ENCODE data around the gene TPCN2. TPM values are rescaled to one million over a fixed set of nuclear protein-coding genes. Genes with fewer than 3 reads are reported as not detected.
"Not testable (repeated sequence)": the region's sequence is repeated elsewhere in the genome, so short reads cannot be mapped to it uniquely, and the experiment has no call there.

The TPCN2 gene
- total RNA-seq, 1 experiment from 2014 or later: 7.1 TPM

DNA sequence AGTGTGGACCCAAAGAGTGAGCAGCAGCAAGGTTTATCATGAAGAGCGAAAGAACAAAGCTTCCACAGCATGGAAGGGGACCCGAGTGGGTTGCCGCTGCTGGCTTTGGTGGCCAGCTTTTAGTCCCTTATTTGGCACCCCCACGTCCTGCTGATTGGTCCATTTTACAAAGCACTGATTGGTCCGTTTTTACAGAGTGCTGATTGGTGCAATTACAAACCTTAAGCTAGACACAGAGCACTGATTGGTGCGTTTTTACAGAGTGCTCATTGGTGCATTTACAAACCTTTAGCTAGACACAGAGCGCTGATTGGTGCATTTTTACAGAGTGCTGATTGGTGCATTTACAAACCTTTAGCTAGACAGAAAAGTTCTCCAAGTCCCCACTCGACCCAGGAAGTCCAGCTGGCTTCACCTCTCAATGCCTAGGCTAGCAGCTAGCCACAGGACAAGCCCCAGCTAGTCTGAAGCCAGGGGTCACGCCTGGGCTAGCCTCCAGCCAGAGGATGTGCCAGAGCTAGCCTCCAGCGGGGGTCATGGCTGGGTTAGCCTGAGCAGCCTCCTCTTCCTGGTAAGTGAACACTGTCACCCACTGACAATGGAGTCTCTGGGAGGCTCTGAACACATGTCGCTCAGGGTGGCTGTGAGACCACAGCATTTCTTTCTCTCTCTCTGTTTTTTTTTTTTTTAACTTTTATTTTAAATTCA is 100.8 kb downstream of the TPCN2 start:
- not testable (repeated sequence) for DNase-seq (ENCODE audit: low read depth)

DNA sequence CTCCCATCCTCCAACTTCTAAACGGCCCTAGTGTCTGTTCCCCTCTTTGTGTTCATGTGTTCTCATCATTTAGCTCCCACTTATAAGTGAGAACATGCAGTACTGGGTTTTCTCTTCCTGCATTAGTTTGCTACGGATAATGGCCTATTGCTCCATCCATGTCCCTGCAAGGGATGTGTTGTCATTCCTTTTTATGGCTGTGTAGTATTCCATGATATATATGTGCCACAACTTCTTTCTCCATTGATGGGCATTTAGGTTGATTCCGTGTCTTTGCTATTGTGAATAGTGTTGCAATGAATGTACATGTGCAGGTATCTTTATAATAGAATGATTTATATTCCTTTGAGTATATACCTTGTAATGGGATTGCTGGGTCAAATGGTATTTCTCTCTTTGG is 101.4 kb downstream of the TPCN2 start:
- DNase-seq (ENCODE audit: low read depth): no peak

DNA sequence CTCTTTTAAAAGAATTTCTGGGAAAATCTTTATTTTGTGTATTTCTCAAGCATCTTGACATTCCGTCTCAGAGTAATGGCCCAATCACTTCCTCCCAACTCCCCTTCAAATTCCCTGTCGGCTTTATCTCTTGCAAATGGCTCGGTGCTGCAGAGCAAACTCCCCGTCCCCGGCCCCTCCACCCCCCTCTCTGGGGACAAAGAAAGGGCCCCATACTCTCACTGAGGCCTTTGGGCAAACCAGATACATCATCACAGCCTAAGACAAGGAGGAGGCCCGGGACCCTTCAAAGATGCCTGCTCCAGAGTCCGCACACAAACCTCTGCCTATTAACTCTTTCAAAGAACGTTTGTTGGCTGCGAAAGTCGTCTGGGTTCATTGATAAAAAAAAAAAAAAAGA is 103.1 kb downstream of the TPCN2 start:
- no peak for DNase-seq (ENCODE audit: low read depth)

DNA sequence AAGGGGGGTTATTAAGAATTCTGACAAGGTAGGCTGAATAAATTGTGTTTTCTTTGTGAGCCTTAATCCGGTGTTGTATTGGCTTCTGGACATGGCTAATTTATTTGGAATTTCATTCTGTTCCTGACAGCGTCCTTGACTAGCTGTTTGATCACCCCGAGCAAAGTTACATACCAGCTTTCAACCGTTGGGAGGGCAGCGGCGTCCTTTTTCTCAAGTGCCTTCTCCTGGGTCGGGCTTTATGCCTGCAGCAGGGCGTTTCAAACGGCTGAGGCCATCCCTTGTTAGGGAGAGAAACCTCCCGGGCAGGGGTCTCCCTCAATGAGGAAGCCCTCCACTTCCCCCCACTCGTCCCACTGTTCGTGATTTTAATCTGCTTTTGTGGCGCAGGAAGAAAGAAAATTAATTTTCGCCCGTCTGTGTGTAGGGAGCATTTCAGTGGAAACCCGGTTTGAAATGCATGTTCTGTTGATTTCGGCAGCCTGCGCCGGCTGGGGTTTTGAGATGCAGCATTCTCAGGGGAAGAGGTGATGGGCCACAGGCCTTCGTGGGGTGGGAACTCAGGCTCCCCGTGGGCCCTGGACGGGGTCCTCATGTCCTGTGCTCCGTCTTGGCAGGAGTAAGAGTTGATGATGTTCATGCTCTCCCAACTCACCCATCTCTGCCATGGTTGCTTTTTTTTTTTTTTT is 104.1 kb downstream of the TPCN2 start:
- DNase-seq (ENCODE audit: low read depth): no peak

DNA sequence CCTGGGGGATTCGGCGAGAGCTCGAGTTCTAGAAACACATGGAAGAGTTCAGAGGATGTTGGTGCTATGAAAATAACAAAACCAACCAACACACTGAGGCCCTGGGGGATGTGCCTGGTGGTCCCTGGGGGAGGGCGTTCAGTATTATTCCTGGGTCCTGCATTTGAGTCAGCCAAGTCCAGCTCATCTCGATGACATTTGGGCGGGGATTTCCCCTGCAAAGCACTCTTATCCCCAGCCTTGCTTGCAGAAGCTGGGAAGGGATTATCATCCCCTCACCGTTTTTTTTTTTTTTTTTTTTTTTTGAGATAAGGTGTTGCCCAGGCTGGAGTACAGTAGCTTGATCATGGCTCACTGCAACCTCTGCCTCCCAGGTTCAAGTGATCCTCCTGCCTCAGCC is 104.9 kb downstream of the TPCN2 start:
- DNase-seq (ENCODE audit: low read depth): no peak

DNA sequence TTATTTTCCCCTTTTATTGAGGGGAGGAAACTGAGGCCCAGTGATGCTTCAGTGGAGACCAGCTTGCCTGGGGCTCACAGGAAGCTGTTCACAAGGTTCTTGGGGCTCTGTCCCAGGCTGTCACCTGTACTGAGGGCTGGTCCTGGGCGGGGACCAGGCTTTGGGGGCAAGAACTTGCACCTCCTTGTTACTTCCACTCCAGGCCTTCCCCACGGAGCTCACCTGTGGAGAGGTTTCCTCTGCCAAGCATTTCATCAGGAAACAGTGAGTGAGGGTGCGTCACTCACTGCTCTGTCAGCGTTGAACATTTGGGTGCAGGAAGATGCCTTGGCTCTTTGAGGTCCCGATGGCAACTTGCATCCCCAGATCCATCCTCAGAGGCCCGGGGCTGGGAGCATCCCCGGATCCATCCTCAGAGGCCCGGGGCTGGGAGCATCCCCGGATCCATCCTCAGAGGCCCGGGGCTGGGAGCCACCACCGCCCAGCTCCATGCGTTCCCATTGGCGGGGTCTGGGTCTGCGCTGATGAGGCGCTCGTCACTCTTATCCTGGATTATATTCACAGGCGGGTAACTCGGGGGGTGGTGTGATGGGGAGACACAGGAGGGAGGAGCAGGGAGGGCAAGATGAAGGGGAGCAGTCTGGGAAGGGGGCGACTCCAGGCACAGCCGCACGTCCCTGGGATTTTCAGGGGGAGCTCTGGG is 105.6 kb downstream of the TPCN2 start:
- DNase-seq (ENCODE audit: low read depth): no peak

DNA sequence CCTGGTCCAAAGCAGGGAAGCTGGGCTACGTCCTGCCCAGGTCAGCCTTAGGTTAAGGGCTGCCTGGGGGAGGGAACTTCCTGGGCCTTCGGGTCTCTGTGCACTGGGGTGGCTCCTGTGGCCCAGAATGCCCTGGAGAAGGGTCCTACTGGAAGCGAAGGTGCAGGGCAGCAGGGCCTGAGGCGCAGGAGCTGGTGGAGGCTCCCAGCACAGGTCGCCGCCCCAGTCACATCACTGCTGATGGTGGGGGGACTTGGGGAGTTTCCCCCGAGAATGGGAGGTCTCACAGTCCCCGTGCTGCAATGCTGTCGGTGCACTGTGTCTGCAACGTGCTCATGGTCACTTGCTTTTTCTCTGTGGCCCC is 106.2 kb downstream of the TPCN2 start:
- no peak for DNase-seq (ENCODE audit: low read depth)

DNA sequence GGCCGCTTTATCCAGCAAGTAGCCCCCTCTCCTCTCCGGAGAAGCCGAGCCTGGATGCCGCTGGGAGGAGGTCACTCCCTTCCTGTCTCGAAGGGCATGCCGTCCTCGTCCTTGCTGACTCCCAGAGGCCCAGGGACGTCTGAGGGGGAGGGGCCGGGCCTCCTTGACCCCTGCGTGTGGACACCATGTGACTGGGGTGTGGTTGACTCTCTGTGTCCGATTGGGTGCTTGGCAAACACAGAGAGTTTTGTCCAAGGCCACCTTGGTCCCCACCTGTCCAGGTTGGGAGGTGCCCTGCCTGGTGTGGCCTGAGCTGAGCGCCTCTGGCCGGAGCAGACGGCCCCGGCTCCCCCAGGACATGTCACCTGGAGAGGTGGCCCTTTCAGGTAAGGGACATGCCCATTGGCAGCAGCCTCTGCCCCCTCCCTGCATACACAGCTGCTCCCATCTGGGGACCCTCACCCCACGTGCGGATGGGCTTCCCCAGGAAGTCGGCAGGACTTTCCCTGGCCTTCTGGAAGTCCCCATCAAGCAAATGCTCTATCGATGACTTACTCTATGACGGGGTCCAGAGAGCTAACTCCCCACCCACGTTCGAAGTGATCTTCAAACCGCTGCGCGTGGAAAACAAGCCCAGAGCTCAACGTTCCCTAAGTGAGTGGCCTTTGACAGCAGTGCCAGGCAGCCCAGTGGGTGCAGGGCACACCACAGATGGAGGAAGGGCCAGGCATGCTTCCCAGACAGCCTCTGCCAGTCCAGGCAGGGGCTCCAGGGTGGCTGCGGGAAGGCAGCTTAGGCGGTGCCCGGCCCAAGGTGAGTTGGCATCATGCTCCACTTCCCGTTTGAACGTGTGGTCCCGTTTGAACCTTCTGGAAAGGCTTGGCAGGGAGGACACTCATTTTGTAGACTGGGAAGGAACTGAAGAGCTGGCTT is 106.8 kb downstream of the TPCN2 start, which contains the start of gene SMIM38:
TSS of gene SMIM38 (plus strand) at position 634 of the 933 bp plus-strand sequence. CDS start 1,912 bp downstream, outside the sequence.
- DNase-seq (ENCODE audit: low read depth): no peak

DNA sequence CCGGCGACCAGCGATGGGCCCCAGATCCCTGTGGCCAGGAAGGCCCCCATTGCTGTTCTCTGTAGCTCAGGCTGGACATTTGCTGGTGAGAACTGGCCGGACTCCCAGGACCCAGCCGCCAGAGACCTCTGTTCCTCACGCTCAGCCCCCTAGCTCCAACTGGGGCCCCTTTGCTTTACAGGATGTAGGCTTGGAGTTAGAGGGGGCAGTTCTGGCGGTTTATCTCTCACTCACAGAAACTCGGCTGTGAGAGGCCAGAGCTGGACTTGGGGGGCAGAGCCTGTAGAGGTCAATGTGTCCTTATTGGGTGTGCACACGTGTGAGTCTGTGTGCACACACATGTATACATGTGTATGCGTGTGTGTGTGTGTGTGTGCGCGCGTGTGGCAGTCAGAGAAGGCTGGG is 107.5 kb downstream of the TPCN2 start:
- no peak for DNase-seq (ENCODE audit: low read depth)

DNA sequence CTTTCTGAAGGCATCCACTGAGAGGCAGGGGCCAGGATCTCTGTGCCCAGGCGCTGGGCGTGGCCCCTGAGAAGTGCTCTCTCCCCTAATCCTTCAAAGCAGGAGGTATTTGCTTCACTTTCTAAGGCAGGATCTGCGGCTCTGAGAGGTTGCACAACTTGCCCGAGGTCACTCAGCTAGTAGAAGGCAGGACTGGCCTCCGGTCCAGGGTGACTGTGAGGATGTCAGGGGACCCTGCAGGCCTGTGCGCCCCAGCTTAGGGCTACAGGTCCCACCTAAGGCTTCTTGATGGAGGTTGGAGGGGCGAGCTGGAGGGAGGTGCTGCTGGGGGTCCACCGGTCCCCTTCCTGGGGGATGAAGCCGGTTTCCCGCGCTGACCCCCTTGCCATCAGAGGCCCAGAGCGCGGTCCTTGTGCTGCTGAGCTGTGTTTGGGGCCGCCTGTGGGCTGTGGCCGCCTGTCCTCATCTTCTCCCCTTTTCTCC is 108.0 kb downstream of the TPCN2 start:
- no peak for DNase-seq (ENCODE audit: low read depth)

DNA sequence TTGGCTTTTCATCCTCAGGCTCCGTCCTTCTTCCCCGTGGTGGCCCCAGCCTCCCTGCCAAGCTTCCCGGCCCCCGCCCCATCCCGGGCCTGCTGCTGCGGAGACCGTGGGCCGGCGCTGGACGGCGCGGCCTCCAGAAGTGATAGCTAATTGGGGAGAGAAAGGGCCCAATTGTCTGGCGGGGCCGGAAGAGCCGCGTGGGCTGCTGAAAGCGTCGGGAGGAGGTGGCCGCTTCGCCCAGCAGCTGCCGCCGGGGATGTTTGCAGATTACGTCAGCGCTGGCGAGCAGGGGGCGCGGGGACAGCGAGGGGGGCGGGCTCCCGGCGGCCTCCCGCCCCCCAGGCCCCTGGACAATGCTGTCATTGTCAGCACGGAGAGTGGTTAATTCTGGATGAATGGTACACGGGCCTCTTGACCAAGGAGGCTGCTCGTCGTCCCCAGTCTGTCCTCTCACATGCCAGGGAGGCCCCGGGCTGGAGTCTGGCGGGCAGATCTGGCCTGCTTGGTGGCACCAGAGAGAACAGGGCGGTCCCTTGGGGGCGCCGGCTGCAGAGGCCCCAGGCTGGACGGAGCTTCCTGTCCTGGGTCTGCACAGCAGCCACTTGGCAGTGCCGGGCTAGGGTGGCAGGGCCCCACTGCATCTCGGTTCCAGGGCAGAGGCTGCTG is 108.6 kb downstream of the TPCN2 start:
- peak; percentile 36 for DNase-seq (ENCODE audit: low read depth)

DNA sequence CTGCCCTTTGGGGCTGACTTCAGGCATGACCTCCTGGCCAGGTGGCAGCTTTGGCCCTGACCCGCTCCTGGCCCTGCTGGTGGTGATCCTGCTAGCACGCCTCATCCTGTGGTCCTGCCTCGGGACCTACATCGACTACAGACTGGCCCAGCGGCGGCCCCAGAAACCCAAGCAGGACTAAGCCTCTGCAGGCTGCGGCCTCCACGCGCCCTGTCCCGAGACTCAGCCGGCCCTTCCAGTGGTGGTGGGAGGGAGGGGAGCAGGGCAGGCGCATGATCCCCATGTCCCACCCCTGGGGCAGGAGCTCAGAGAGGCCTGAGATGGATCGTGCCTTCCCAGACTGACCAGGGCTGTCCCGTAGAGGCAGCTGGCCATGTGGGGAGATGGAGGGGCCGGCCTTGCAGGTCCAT is 109.1 kb downstream of the TPCN2 start:
- no peak for DNase-seq (ENCODE audit: low read depth)

DNA sequence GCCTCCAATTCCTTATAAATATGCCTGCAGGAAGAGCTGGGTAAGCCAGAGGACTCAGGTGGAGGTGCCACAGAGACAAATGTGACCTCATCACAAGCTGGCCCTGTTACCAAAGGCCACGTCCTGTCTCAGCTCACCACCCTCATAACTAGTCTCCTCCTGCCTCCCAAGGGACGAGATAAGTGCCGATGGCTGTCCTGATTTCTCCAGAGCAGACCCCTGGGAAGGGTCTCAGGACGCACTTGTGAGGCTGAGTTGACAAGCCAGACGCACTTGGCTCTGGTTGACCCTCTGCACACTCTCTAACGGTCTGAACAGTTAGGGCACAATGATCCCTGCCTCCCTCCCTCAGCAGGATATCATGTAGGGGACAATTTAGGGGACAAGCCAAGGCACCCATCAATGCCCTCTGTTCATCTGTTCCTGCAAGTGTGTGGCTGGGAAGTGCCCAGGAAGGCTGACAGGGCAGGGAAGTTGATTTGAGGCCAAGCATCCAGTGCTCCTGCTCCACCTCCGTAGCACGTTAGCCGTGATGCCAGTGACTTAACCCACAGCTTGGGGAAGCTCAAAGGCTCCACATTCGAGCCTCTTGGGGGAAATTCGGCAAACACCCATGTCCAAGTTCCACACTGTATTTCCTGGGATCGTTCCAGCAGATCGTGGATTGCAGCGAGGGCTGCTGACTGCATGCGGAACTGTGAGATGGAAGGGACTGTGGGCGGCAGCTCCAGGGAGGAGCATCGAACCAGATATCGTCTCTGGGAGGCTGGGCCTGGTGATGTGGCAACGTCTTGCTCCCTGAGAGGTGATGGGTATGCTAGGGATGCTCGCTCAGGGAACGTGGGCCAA is 109.8 kb downstream of the TPCN2 start:
- DNase-seq (ENCODE audit: low read depth): no peak

DNA sequence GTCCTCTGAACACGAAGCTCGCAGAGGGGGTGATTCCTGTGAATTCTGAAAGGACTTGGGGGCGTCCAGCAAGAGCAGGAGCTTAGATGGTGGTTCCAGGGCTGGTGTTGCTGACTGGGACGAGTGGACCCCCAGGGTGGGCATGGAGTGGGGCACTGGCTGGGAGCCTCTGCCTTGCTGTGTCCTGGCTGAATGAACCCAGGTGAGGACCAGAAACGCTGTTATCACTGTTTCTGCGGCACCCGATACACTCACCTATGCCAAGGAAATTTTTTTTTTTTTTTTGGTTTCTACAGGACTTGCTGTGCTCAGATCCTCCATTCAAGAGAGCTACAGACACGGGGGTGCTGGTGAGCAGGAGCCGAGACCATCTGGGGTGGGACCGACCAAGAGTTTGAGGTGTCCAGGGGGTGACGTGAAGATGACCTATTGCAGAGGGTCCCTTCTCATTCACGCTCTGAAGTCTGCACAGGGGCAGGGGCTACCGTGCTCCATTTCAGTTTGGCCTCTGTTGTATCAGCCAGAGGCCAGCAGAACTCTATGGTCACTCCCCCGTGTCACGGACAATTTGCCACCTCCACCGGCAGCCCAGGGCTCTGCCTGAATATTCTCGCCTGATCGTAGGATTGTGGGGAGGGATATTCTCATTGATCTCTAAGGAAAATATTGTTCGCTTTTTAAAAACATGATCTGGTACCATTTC is 110.6 kb downstream of the TPCN2 start:
- no peak for DNase-seq (ENCODE audit: low read depth)

DNA sequence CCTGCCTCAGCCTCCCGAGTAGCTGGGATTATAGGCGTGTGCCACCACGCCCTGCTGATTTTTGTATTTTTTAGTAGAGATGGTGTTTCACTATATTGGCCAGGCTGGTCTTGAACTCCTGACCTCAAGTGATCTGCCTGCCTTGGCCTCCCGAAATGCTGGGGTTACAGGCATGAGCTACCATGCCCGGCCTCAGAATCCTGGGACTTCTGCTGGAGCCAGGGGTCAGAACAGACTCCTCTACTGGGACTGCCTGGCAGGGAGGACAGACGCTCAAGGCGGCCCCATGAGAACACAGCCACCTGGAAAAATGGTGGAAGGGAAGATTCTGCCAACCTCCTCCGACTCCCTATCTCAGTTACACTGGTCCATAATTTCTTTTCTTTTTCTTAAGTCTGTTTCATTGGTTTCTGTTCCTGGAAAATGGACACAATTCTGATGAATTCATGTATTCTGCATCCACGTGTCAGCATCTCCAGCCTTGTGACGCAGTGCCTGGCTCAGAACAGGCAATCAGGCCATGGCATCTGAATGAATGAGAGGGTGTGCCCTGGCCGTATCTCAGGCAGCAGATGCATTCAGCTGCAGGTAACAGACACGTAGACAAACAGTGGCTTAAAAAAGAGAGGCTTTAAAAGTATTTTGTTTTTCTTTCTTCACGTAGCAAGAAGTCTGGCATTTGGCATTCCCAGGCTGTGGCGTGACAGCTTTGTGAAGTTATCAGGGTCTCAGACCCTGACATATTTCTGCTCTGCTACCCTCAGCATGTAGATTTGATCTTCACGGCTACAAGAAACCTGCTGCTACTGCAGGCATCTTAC is 111.8 kb downstream of the TPCN2 start:
- DNase-seq (ENCODE audit: low read depth): no peak

DNA sequence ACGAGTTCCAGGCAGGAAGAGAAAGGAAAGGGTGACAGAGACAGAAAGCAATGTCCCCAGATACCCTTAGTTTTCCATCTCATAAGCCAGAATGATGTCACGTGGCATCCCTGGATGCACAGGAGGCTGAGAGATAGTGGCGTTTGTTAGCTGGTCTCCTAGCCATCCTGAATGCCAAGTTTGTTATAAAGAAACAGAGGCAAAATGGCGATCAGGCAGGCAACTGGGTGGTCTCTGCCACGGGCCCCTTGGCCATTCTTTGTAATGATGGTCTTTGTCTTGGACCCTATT is 112.3 kb downstream of the TPCN2 start:
- no peak for DNase-seq (ENCODE audit: low read depth)

DNA sequence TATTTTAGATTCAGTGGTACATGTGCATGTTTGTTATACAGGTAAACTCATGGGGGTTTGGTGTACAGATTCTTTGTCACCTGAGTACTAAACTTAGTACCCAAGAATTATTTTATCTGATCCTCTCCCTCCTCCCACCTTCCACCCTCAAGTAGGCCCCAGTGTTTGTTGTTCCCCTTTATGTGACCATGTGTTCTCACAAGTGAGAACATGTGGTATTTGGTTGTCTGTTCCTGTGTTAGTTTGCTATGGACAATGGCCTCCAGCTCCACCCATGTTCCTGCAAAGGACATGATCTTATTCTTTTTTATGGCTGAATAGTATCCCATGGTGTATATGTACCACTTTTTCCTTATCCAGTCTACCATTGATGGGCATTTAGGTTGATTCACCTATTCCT is 113.8 kb downstream of the TPCN2 start:
- DNase-seq (ENCODE audit: low read depth): no peak

DNA sequence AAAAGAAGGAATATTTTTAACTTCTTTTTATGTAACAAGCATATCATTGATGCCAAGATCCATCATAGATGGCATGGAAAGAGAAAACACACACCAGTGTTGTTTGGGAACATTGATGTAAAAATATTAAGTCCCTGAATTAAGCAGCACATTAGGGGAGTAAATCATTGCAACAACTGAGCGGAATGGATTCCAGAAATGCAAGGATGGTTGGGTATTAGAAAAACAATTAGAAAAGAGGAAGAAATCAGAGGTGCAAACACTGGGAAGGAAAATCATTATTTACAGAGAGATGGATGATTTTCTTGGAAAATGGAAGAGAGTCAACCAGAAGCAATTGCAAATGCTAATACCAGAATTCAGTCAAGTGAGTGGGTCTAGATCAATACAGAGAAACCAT is 115.1 kb downstream of the TPCN2 start:
- no peak for DNase-seq (ENCODE audit: low read depth)

DNA sequence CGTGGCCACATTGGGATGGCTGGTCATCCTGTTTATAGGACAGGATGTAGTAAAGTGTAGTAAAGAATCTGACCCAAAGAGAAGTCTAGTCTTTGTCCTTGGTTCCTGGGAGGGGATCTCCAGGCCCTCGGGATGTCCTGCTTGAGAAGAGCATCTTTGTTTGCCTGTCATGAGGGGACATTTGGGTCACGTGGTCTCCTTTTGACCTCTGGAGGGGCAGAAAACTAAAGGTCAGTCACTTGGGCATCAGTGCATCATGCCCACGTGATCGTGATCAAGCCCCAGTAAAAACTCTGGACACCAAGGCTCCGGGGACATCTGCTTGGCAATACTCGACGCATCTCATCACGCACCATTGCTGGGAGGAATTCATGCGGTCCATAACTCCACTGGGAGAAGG is 116.1 kb downstream of the TPCN2 start:
- no peak for DNase-seq (ENCODE audit: low read depth)

Measured in LHCN-M2 (cell line).